GM19328 (cell line): ENCODE data around the gene NPHP4.

Experiments
- ATAC-seq: cut with Tn5 transposase; IDR thresholded peaks from one replicate; pipeline ENCODE4 v1.9.1; 2021; ENCODE audit warnings: mild to moderate bottlenecking, moderate library complexity; ENCODE audit not compliant: unreplicated experiment

NPHP4 gene

GRCh38 chr1:5818755-5819154, 173.5 kb downstream of the NPHP4 start:
- ATAC-seq, result no peak

GRCh38 chr1:5815716-5816115, 176.5 kb downstream of the NPHP4 start:
- ATAC-seq, result no peak

GRCh38 chr1:5815211-5815610, 177.0 kb downstream of the NPHP4 start:
- ATAC-seq, result no peak

GRCh38 chr1:5814046-5814619, 178.1 kb downstream of the NPHP4 start:
- ATAC-seq, result no peak

GRCh38 chr1:5813480-5813879, 178.7 kb downstream of the NPHP4 start:
- no peak for ATAC-seq
